ENCODE results near the gene SPC25.

Gene SPC25

GRCh38 chr2:168821992-168822391 lies 68.2 kb downstream of the SPC25 start:
- no peak overlapping the region for H3K9ac ChIP-seq (ENCODE audit: low read length in 5 of 5)
- no peak overlapping the region for H3K27ac ChIP-seq (ENCODE audit: low read depth, low read length)
- no peaks in the 10 kb centered on the region for H3K27me3 ChIP-seq (ENCODE audit: control insufficient read depth in 5 of 5, insufficient read depth in 4 of 5, low read length in 5 of 5)
- H3K9me3 ChIP-seq (ENCODE audit: control insufficient read depth in 5 of 5, low read length in 5 of 5), result no peaks in the 10 kb centered on the region
- peaks cover 0 to 5% (median under 1%) of the 10 kb centered on the region in 5 donors for H3K36me3 ChIP-seq (ENCODE audit: control insufficient read depth in 5 of 5, insufficient read depth in 5 of 5, low read length in 5 of 5)
- H3K4me1 ChIP-seq (ENCODE audit: control insufficient read depth in 5 of 5, insufficient read depth in 5 of 5, low read length in 5 of 5), result peaks cover 0 to 27% (median 10%) of the 10 kb centered on the region in 5 donors
- no peak overlapping the region for H3K4me3 ChIP-seq (ENCODE audit: low read depth in 1 of 5, low read length in 5 of 5)

GRCh38 chr2:168821577-168821976 lies 68.7 kb downstream of the SPC25 start:
- no peak overlapping the region for H3K9ac ChIP-seq (ENCODE audit: low read length in 5 of 5)
- H3K27ac ChIP-seq (ENCODE audit: low read depth, low read length), result no peak overlapping the region
- H3K36me3 ChIP-seq (ENCODE audit: control insufficient read depth in 5 of 5, insufficient read depth in 5 of 5, low read length in 5 of 5), result peaks cover 0 to 4% (median 0%) of the 10 kb centered on the region in 5 donors
- no peaks in the 10 kb centered on the region for H3K9me3 ChIP-seq (ENCODE audit: control insufficient read depth in 5 of 5, low read length in 5 of 5)
- H3K27me3 ChIP-seq (ENCODE audit: control insufficient read depth in 5 of 5, insufficient read depth in 4 of 5, low read length in 5 of 5), result no peaks in the 10 kb centered on the region
- peaks cover 0 to 31% (median 10%) of the 10 kb centered on the region in 5 donors for H3K4me1 ChIP-seq (ENCODE audit: control insufficient read depth in 5 of 5, insufficient read depth in 5 of 5, low read length in 5 of 5)
- no peak overlapping the region for H3K4me3 ChIP-seq (ENCODE audit: low read depth in 1 of 5, low read length in 5 of 5)
